Measurements from ENCODE around the gene HIVEP3. TPM values are rescaled to one million over a fixed set of nuclear protein-coding genes. Genes with fewer than 3 reads are reported as not detected.

HIVEP3 gene
- total RNA-seq, 2 experiments from 2014 or later, result 18.6 to 20.4 TPM

- intact Hi-C loops (cut with micrococcal nuclease), result loop anchor here (10.0 kb wide), 1 partner anchor 197 kb away; no protein-coding TSS in a partner anchor
Observed at GRCh38 chr1:41668054-41668660, 250.6 kb downstream of the HIVEP3 start.

GRCh38 chr1:41666981-41667631, 251.6 kb downstream of the HIVEP3 start:
- DNase-seq (peak; percentile 92), ATAC-seq (peak; percentile 72)
- H3K27ac Mint-ChIP-seq, result peak overlapping the region; percentile 90
- TF ChIP-seq CTCF (IDR thresholded peaks at IDR 0.05), result no peak
- CTCF ChIA-PET, result interaction anchor here (0.9 to 1.8 kb wide), 4 partner anchors 10 to 117 kb away, joined by 3 to 8 read pairs (median 6); no protein-coding TSS in a partner anchor
- intact Hi-C loops (cut with micrococcal nuclease), result loop anchor here (10.0 kb wide), 1 partner anchor 198 kb away; no protein-coding TSS in a partner anchor
- peaks cover 88% of the 10 kb centered on the region for H3K4me1 Mint-ChIP-seq (ENCODE audit: low read depth)
- no peaks in the 10 kb centered on the region for H3K27me3 Mint-ChIP-seq
- POLR2A ChIA-PET, result interaction anchor here (1.0 to 1.9 kb wide), 5 partner anchors 11 to 72 kb away, joined by 3 to 8 read pairs (median 6); no protein-coding TSS in a partner anchor
- no peaks in the 10 kb centered on the region for H3K36me3 Mint-ChIP-seq (ENCODE audit: low read depth)
- H3K9me3 Mint-ChIP-seq, result no peaks in the 10 kb centered on the region
- no peak overlapping the region for H3K4me3 Mint-ChIP-seq

More at GRCh38 chr1:41668054-41668660, 250.6 kb downstream of the HIVEP3 start:
- POLR2A ChIA-PET, result interaction anchor here (0.9 to 1.0 kb wide), 2 partner anchors 10 to 27 kb away, joined by 3 to 5 read pairs; no protein-coding TSS in a partner anchor
- ATAC-seq (no peak), DNase-seq (no peak)
- peaks cover 95% of the 10 kb centered on the region for H3K4me1 Mint-ChIP-seq (ENCODE audit: low read depth)
- CTCF ChIA-PET, result interaction anchor here (1.3 to 1.8 kb wide), 2 partner anchors 16 to 28 kb away, joined by 3 to 8 read pairs; no protein-coding TSS in a partner anchor
- H3K4me3 Mint-ChIP-seq, result no peak overlapping the region
- no peaks in the 10 kb centered on the region for H3K36me3 Mint-ChIP-seq (ENCODE audit: low read depth)
- H3K9me3 Mint-ChIP-seq, result no peaks in the 10 kb centered on the region
- H3K27ac Mint-ChIP-seq, result peak overlapping the region; percentile 6
- no peaks in the 10 kb centered on the region for H3K27me3 Mint-ChIP-seq
- TF ChIP-seq CTCF (IDR thresholded peaks at IDR 0.05), result no peak

- Mint-ChIP-seq H3K4me1 (ENCODE audit: low read depth) (peaks cover 79% of the 10 kb centered on the region), H3K9me3 (no peaks in the 10 kb centered on the region), H3K27ac (peak overlapping the region; percentile 90), H3K4me3 (no peak overlapping the region), H3K36me3 (ENCODE audit: low read depth) (no peaks in the 10 kb centered on the region), H3K27me3 (no peaks in the 10 kb centered on the region)
- ChIA-PET CTCF (interaction anchor here (1.4 to 1.8 kb wide), 3 partner anchors 9 to 92 kb away, joined by 6 to 8 read pairs (median 6); no protein-coding TSS in a partner anchor), POLR2A (interaction anchor here (1.1 to 1.9 kb wide), 5 partner anchors 10 to 76 kb away, joined by 3 to 8 read pairs (median 6); no protein-coding TSS in a partner anchor)
- DNase-seq (no peak), ATAC-seq (no peak)
- intact Hi-C loops (cut with micrococcal nuclease), result loop anchor here (10.0 kb wide), 1 partner anchor 199 kb away; no protein-coding TSS in a partner anchor
- TF ChIP-seq CTCF (IDR thresholded peaks at IDR 0.05), result no peak
Observed at GRCh38 chr1:41665962-41666917, 252.5 kb downstream of the HIVEP3 start.

GRCh38 chr1:41664861-41665640, 253.7 kb downstream of the HIVEP3 start:
- Mint-ChIP-seq H3K36me3 (ENCODE audit: low read depth) (peaks cover 9% of the 10 kb centered on the region), H3K27me3 (no peaks in the 10 kb centered on the region), H3K4me1 (ENCODE audit: low read depth) (peaks cover 72% of the 10 kb centered on the region), H3K9me3 (no peaks in the 10 kb centered on the region), H3K4me3 (no peak overlapping the region), H3K27ac (no peak overlapping the region)
- intact Hi-C loops (cut with micrococcal nuclease), result loop anchor here (5.0 to 10.0 kb wide), 2 partner anchors 142 to 200 kb away; no protein-coding TSS in a partner anchor
- ChIA-PET POLR2A (interaction anchor here (0.8 to 1.1 kb wide), 7 partner anchors 8 to 116 kb away, joined by 3 to 4 read pairs (median 3); no protein-coding TSS in a partner anchor), CTCF (interaction anchor here (0.6 kb wide), 1 partner anchor 59 kb away, joined by 3 read pairs; no protein-coding TSS in a partner anchor)
- TF ChIP-seq CTCF (IDR thresholded peaks at IDR 0.05), result no peak
- no peak for ATAC-seq
- DNase-seq, result no peak
